H1 (cell line): ENCODE results near the gene SPAAR.

Source experiments
- CHD2 ChIP-seq: IDR thresholded peaks from 2 replicates; pipeline ENCODE4 v1.6.1; 2012; ENCODE audit warnings: low read length, improper control_type of control experiment
- GABPA ChIP-seq: IDR thresholded peaks from 2 replicates; pipeline ENCODE4 v1.6.1; 2011; ENCODE audit warnings: mild to moderate bottlenecking, low read length, moderate library complexity, borderline replicate concordance; ENCODE audit not compliant: insufficient read depth
- JUND ChIP-seq: IDR thresholded peaks from 2 replicates; pipeline ENCODE4 v1.6.1; 2011; ENCODE audit warnings: mild to moderate bottlenecking, improper control_type of control experiment, low read length
- POLR2A ChIP-seq, 2 experiments: IDR thresholded peaks; 1 replicate in 1 of 2; 2 replicates in 1 of 2; pipeline ENCODE4 v1.6.1; 2011; ENCODE audit warnings: low read depth in 2 of 2, low read length in 2 of 2, mild to moderate bottlenecking in 2 of 2; ENCODE audit errors: control extremely low read depth in 1 of 2
- TF ChIP-seq, protein P1 (sequence below), 3 experiments: IDR thresholded peaks; 1 replicate in 2 of 3; 2 replicates in 1 of 3; pipeline versions ENCODE4 v1.5.1 to v1.6.1; 2011; ENCODE audit warnings: low read length in 3 of 3, mild to moderate bottlenecking in 3 of 3, inconsistent platforms in 2 of 3, low read depth in 1 of 3, moderate library complexity in 1 of 3; ENCODE audit not compliant: insufficient read depth in 1 of 3; ENCODE audit errors: control extremely low read depth in 1 of 3
- TF ChIP-seq, protein P2 (sequence below): IDR thresholded peaks from 2 replicates; pipeline ENCODE4 v1.6.1; 2012; ENCODE audit warnings: inconsistent platforms

DNA sequence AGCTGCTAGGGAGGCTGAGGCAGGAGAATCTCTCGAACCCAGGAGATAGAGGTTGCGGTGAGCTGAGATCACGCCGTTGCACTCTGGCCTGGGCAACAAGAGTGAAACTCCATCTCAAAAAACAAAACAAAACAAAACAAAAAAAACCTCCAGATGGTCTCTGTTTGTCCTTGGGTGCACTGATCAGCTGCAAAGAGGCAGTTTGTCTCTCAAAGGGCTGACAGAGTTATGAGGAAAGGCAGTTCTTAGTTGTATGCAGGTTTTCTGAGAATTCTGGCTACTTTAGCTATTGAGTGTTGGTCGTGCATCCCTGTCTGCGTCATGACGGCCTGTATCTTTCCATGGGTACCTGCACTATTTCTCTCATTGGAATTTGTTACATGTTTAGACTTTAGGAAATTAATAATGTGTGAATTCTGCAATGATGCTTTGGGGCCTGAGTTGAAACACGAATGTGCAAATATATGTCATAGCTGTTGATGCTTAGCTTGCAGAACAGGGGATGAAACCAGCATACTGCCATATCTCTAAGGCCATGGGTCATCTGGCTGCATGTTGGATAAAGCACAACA, 30.5 kb downstream of the SPAAR start:
- no peak for TF ChIP-seq JUND
- TF ChIP-seq, protein P1, sequence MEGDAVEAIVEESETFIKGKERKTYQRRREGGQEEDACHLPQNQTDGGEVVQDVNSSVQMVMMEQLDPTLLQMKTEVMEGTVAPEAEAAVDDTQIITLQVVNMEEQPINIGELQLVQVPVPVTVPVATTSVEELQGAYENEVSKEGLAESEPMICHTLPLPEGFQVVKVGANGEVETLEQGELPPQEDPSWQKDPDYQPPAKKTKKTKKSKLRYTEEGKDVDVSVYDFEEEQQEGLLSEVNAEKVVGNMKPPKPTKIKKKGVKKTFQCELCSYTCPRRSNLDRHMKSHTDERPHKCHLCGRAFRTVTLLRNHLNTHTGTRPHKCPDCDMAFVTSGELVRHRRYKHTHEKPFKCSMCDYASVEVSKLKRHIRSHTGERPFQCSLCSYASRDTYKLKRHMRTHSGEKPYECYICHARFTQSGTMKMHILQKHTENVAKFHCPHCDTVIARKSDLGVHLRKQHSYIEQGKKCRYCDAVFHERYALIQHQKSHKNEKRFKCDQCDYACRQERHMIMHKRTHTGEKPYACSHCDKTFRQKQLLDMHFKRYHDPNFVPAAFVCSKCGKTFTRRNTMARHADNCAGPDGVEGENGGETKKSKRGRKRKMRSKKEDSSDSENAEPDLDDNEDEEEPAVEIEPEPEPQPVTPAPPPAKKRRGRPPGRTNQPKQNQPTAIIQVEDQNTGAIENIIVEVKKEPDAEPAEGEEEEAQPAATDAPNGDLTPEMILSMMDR (IDR thresholded peaks at IDR 0.05; ENCODE audit: control extremely low read depth in 1 of 3, insufficient read depth in 1 of 3, low read depth in 1 of 3, low read length in 3 of 3): no peak
- no peak for TF ChIP-seq CHD2
- no peak for TF ChIP-seq POLR2A (IDR thresholded peaks at IDR 0.05; ENCODE audit: control extremely low read depth in 1 of 2, low read depth in 2 of 2, low read length in 2 of 2)
- TF ChIP-seq, protein P2, sequence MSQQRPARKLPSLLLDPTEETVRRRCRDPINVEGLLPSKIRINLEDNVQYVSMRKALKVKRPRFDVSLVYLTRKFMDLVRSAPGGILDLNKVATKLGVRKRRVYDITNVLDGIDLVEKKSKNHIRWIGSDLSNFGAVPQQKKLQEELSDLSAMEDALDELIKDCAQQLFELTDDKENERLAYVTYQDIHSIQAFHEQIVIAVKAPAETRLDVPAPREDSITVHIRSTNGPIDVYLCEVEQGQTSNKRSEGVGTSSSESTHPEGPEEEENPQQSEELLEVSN: no peak
- TF ChIP-seq GABPA: no peak
